Activated naive CD4-positive, alpha-beta T cell treated with anti-CD3 and anti-CD28 coated beads, Interleukin-2, amount 10 ng/mL, durations not matched to agents 7 days and 5 days (primary cell): ENCODE results near the gene IFRD2.
A peak's percentile ranks its signal among the peaks of the same experiment; 100 is the strongest.
"Not testable (repeated sequence)": the region's sequence is repeated elsewhere in the genome, so short reads cannot be mapped to it uniquely, and the experiment has no call there.

Experiments
- CTCF ChIA-PET: fragments of 350-600 bp; sonication (Branson Sonifier 250); formaldehyde crosslinking; loops from one replicate; lab custom pipeline; 2021; ENCODE audit warnings: antibody characterized with exemption; lab: Charles Lee
- DNase-seq: peaks from one replicate; pipeline ENCODE4 v3.0.0-alpha.2; 2020
- H3K27ac Mint-ChIP-seq: one replicate; pipeline ENCODE4 v1.8.0; 2021; ENCODE audit warnings: mild to moderate bottlenecking, moderate library complexity, mixed read lengths
- H3K27me3 Mint-ChIP-seq: one replicate; pipeline ENCODE4 v1.8.0; 2021; ENCODE audit warnings: mild to moderate bottlenecking, mixed read lengths
- H3K36me3 Mint-ChIP-seq: one replicate; pipeline ENCODE4 v1.8.0; 2021; ENCODE audit warnings: mixed read lengths
- H3K4me1 Mint-ChIP-seq: one replicate; pipeline ENCODE4 v1.8.0; 2021; ENCODE audit warnings: mixed read lengths
- H3K4me3 Mint-ChIP-seq: one replicate; pipeline ENCODE4 v1.8.0; 2021; ENCODE audit warnings: mild to moderate bottlenecking, moderate library complexity, mixed read lengths
- H3K9me3 Mint-ChIP-seq: one replicate; pipeline ENCODE4 v1.8.0; 2021; ENCODE audit warnings: mixed read lengths

The IFRD2 gene

DNA sequence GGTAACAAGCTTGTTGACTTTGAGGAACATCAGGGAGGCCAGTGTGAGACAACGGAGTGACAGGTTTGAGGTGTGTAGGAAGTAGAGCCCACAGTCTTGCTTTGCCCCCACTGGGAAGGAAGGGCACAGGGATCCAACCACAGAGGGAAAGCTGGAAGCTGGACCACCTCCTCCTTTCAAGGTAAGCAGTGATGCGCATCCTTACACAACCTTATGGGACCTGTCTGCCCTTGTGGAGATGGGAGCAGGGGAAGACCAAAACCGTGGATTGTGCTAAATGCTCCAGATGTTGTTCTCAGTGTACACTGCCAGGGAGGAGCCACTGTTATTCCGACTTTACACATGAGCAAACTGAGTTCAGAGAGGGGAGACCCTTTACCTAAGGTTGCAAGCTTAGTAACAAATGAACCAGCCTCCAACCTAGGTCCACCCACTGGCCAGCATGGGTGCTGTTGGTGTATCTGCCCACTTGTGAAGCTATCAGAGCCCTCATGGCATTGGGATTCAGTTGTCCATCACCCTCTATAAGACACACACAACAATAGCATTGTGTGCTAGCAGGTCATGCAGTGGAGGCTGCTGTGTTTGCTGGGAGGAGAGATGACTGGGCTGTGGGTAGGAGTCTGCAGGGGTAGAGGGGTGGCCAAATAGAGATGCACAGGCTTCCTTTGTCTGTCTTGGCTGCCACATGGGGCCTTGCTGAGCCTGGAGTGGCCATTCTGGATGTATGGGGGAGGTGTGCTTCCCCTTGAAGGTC lies 13.9 kb downstream of the IFRD2 start:
- Mint-ChIP-seq H3K27ac (no peak overlapping the region), H3K4me3 (no peak overlapping the region), H3K4me1 (peaks cover 22% of the 10 kb centered on the region), H3K27me3 (peaks cover 64% of the 10 kb centered on the region), H3K9me3 (no peaks in the 10 kb centered on the region), H3K36me3 (peaks cover 1% of the 10 kb centered on the region)
- no peak for DNase-seq
- CTCF ChIA-PET, result interaction anchor here (0.7 to 3.6 kb wide), 6 partner anchors 10 to 84 kb away, joined by 3 to 22 read pairs (median 6); partner anchors contain the start of genes HYAL3 and NAA80

GRCh38 chr3:50276762-50277101 lies 15.5 kb downstream of the IFRD2 start:
- H3K4me3 Mint-ChIP-seq, result no peak overlapping the region
- H3K27me3 Mint-ChIP-seq, result peaks cover 74% of the 10 kb centered on the region
- no peak overlapping the region for H3K27ac Mint-ChIP-seq
- no peak for DNase-seq
- CTCF ChIA-PET, result interaction anchor here (1.1 to 3.6 kb wide), 3 partner anchors 30 to 85 kb away, joined by 3 to 22 read pairs (median 16); partner anchors contain the start of gene GNAT1
- peaks cover 1% of the 10 kb centered on the region for H3K36me3 Mint-ChIP-seq
- no peaks in the 10 kb centered on the region for H3K9me3 Mint-ChIP-seq
- peaks cover 31% of the 10 kb centered on the region for H3K4me1 Mint-ChIP-seq

- Mint-ChIP-seq H3K4me3 (peak overlapping the region; percentile 48), H3K4me1 (peaks cover 31% of the 10 kb centered on the region), H3K27ac (no peak overlapping the region), H3K9me3 (no peaks in the 10 kb centered on the region), H3K36me3 (peaks cover 1% of the 10 kb centered on the region), H3K27me3 (peaks cover 79% of the 10 kb centered on the region)
- peak; percentile 62 for DNase-seq
- CTCF ChIA-PET, result interaction anchor here (0.6 to 3.6 kb wide), 7 partner anchors 30 to 85 kb away, joined by 3 to 22 read pairs (median 14); partner anchors contain the start of gene GNAT1
Observed at GRCh38 chr3:50275996-50276761, 16.1 kb downstream of the IFRD2 start.

DNA sequence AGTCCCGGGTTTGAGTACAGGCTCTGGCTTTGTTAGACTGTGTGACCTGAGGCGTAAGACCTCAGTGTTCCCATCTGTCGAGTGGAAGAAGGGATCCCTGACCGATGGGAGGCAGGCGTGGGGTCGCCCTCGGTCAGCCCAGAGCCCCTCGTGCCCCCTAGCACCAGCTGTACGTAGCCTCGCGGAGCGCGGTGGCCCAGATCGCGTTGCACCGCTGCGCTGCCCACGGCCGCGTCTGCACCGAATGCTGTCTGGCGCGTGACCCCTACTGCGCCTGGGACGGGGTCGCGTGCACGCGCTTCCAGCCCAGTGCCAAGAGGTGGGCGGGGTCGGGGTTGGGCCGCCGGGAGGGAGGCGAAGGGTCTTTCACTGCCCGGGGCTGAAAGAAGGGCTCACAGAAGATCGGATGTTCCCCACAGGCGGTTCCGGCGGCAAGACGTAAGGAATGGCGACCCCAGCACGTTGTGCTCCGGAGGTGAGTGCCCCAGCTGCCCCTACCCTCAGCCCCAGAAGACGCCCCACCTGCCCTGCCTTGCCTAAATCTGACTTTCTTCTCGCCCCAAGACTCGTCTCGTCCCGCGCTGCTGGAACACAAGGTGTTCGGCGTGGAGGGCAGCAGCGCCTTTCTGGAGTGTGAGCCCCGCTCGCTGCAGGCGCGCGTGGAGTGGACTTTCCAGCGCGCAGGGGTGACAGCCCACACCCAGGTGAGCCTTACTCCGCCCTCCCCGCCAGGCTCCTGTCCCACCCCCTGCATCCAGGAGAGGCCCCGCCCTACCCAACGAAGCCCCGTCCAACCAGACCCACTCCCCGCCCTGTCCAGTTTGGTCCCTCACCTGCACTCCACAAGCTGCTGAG lies 16.9 kb downstream of the IFRD2 start:
- peak overlapping the region; percentile 48 for H3K4me3 Mint-ChIP-seq
- H3K27me3 Mint-ChIP-seq, result peaks cover 84% of the 10 kb centered on the region
- H3K4me1 Mint-ChIP-seq, result peaks cover 31% of the 10 kb centered on the region
- DNase-seq, result no peak
- no peaks in the 10 kb centered on the region for H3K9me3 Mint-ChIP-seq
- CTCF ChIA-PET, result interaction anchor here (0.6 to 3.0 kb wide), 15 partner anchors 9 to 153 kb away, joined by 3 to 16 read pairs (median 3); partner anchors contain the start of gene GNAT1
- no peak overlapping the region for H3K27ac Mint-ChIP-seq
- peaks cover 1% of the 10 kb centered on the region for H3K36me3 Mint-ChIP-seq

DNA sequence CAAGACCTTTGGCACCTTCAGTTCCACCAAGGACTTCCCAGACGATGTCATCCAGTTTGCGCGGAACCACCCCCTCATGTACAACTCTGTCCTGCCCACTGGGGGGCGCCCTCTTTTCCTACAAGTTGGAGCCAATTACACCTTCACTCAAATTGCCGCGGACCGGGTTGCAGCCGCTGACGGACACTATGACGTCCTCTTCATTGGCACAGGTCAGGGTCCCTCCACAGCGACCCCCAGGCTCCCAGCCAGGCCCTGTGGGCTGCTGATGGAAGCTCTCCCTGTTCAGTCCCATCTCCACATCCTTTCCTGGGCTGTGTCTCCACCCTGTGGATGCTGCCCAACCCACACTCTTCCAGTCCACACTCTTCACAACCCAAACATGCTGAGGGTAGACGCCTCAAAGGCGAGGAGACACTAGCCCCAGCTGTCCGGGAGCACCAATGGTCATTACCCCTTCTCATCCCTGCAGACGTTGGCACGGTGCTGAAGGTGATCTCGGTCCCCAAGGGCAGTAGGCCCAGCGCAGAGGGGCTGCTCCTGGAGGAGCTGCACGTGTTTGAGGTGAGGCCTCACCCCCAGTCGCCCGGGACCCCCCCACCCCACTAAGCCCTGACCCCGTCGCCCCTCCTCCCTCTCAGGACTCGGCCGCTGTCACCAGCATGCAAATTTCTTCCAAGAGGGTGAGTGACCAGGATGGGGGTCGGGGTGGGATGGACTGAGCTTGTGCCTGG lies 17.7 kb downstream of the IFRD2 start:
- peaks cover 90% of the 10 kb centered on the region for H3K27me3 Mint-ChIP-seq
- peak; percentile 87 for DNase-seq
- peak overlapping the region; percentile 81 for H3K27ac Mint-ChIP-seq
- H3K4me1 Mint-ChIP-seq, result peaks cover 31% of the 10 kb centered on the region
- H3K36me3 Mint-ChIP-seq, result peaks cover 1% of the 10 kb centered on the region
- H3K4me3 Mint-ChIP-seq, result peak overlapping the region; percentile 53
- CTCF ChIA-PET, result interaction anchor here (0.7 to 3.0 kb wide), 14 partner anchors 10 to 152 kb away, joined by 3 to 16 read pairs (median 4); partner anchors contain the start of gene GNAT1
- no peaks in the 10 kb centered on the region for H3K9me3 Mint-ChIP-seq

- H3K27ac Mint-ChIP-seq, result no peak overlapping the region
- CTCF ChIA-PET, result interaction anchor here (3.5 kb wide), 1 partner anchor 79 kb away, joined by 24 read pairs; no protein-coding TSS in a partner anchor
Observed at GRCh38 chr3:50273689-50274065, 18.6 kb downstream of the IFRD2 start.

GRCh38 chr3:50272911-50273688 lies 19.1 kb downstream of the IFRD2 start:
- Mint-ChIP-seq H3K27ac (peak overlapping the region; percentile 15), H3K4me3 (peak overlapping the region; percentile 57), H3K27me3 (peaks cover 88% of the 10 kb centered on the region), H3K36me3 (peaks cover 1% of the 10 kb centered on the region), H3K4me1 (peaks cover 31% of the 10 kb centered on the region), H3K9me3 (no peaks in the 10 kb centered on the region)
- peak; percentile 91 for DNase-seq
- CTCF ChIA-PET, result interaction anchor here (0.9 to 4.2 kb wide), 3 partner anchors 13 to 79 kb away, joined by 3 to 24 read pairs (median 24); no protein-coding TSS in a partner anchor

More at GRCh38 chr3:50273689-50274065, 18.6 kb downstream of the IFRD2 start:
- no peak for DNase-seq
- H3K4me1 Mint-ChIP-seq, result peaks cover 31% of the 10 kb centered on the region
- peaks cover 88% of the 10 kb centered on the region for H3K27me3 Mint-ChIP-seq
- H3K4me3 Mint-ChIP-seq, result no peak overlapping the region
- peaks cover 1% of the 10 kb centered on the region for H3K36me3 Mint-ChIP-seq
- no peaks in the 10 kb centered on the region for H3K9me3 Mint-ChIP-seq

DNA sequence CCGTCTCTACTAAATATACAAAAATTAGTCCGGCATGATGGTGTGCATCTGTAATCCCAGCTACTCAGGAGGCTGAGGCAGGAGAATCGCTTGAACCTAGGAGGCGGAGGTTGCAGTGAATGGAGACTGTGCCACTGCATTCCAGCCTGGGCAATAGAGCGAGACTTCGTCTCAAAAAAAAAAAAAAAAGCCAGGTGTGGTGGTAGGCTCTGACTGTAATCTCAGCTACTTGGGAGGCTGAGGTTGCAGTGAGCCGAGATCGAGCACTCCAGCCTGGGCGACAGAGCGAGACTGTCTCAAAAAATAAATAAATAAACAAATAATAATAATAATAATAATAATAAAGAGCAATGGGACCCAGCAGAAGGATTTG lies 19.7 kb downstream of the IFRD2 start:
- DNase-seq, H3K4me3 Mint-ChIP-seq, H3K27ac Mint-ChIP-seq, H3K36me3 Mint-ChIP-seq, H3K9me3 Mint-ChIP-seq: not testable (repeated sequence)
- CTCF ChIA-PET, result interaction anchor here (0.9 to 4.2 kb wide), 6 partner anchors 12 to 81 kb away, joined by 3 to 24 read pairs (median 9); partner anchors contain the start of gene GNAT1
- H3K4me1 Mint-ChIP-seq, result peaks cover 31% of the 10 kb centered on the region
- peaks cover 88% of the 10 kb centered on the region for H3K27me3 Mint-ChIP-seq

DNA sequence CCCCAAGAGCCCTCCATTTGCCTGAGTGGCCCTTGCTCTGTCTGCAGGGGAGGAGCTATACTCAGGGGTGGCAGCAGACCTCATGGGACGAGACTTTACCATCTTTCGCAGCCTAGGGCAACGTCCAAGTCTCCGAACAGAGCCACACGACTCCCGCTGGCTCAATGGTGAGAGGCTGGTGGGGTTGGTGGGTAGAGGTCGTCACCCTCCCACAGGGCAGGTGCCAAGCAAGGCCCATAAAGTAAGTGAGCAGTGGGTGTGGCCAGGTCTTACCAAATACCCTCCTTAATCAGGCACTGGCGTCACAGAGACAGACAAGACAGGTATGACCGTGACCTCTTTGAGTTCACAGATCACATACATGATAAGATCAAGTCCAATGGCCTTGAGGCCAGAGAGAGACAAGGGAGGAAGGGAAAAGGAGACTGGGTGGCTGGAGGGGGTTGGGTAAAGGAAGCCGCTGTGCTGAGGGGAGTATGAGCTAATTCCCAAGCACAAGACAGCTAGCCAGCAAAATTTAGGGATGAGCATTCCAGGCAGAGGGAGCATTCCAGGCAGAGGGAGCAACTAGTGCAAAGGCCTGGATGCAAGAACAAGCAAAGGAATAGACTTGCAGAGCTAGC lies 20.8 kb downstream of the IFRD2 start:
- Mint-ChIP-seq H3K27me3 (peaks cover 88% of the 10 kb centered on the region), H3K27ac (no peak overlapping the region), H3K9me3 (no peaks in the 10 kb centered on the region), H3K4me3 (no peak overlapping the region), H3K36me3 (peaks cover 1% of the 10 kb centered on the region), H3K4me1 (peaks cover 31% of the 10 kb centered on the region)
- CTCF ChIA-PET, result interaction anchor here (0.8 to 4.2 kb wide), 6 partner anchors 25 to 80 kb away, joined by 3 to 24 read pairs (median 9); partner anchors contain the start of gene GNAT1
- DNase-seq, result no peak

GRCh38 chr3:50270422-50271224 lies 21.6 kb downstream of the IFRD2 start:
- H3K4me3 Mint-ChIP-seq, result no peak overlapping the region
- DNase-seq, result no peak
- no peak overlapping the region for H3K27ac Mint-ChIP-seq
- peaks cover 88% of the 10 kb centered on the region for H3K27me3 Mint-ChIP-seq
- CTCF ChIA-PET, result interaction anchor here (1.6 to 4.2 kb wide), 5 partner anchors 13 to 79 kb away, joined by 4 to 24 read pairs (median 12); partner anchors contain the start of gene GNAT1
- no peaks in the 10 kb centered on the region for H3K9me3 Mint-ChIP-seq
- peaks cover 1% of the 10 kb centered on the region for H3K36me3 Mint-ChIP-seq
- H3K4me1 Mint-ChIP-seq, result peaks cover 26% of the 10 kb centered on the region

DNA sequence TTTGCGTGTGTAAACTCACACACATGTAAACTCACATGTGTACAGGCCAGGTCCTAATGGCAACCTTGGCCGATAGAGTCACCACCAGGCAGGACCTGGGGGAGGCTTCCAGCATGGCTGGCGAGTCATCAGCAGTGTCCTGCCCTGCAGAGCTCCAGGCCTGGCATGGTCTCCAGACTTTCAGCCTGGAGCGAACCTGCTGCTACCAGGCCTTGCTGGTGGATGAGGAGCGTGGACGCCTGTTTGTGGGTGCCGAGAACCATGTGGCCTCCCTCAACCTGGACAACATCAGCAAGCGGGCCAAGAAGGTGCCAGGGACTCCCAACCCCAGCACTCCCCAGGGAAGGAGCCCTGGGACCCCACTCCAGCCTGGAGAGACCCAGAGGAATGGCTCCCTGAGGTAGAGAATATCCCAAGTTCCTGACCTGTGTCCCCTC lies 22.2 kb downstream of the IFRD2 start:
- no peak overlapping the region for H3K4me3 Mint-ChIP-seq
- no peak for DNase-seq
- no peaks in the 10 kb centered on the region for H3K9me3 Mint-ChIP-seq
- H3K4me1 Mint-ChIP-seq, result peaks cover 20% of the 10 kb centered on the region
- H3K27ac Mint-ChIP-seq, result no peak overlapping the region
- peaks cover 88% of the 10 kb centered on the region for H3K27me3 Mint-ChIP-seq
- peaks cover 1% of the 10 kb centered on the region for H3K36me3 Mint-ChIP-seq
- CTCF ChIA-PET, result interaction anchor here (0.8 to 4.2 kb wide), 6 partner anchors 12 to 78 kb away, joined by 4 to 24 read pairs (median 8); partner anchors contain the start of gene GNAT1
